Measurements from ENCODE around the gene PYGB.

Gene PYGB

DNA sequence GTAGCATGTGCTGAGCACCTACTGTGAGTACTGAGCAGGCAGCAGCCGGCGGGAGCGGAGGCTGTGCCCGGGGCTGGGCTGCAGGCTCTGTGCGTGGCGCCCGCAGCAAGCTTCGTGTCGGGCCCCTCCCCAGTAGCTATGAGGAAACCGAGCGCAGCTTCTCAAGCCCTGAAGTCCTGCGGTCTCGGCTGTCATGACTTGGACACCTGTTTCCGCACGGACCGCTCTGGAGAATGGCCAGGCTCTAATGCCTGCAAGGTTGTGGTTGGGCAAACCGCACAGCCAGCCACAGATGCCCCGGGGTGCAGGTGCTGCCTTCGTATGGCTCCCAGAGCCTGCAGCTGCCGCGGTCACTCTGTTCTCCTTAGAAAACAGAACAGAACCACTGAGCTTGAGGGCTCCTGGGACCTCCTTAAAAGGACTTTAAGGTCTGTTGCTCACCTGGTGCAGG lies 33.7 kb downstream of the PYGB start:
- no peak for TF ChIP-seq EP300 (IDR thresholded peaks at IDR 0.05; ENCODE audit: borderline replicate concordance)
- TF ChIP-seq CREB1 (IDR thresholded peaks at IDR 0.05; ENCODE audit: low read depth), result no peak

DNA sequence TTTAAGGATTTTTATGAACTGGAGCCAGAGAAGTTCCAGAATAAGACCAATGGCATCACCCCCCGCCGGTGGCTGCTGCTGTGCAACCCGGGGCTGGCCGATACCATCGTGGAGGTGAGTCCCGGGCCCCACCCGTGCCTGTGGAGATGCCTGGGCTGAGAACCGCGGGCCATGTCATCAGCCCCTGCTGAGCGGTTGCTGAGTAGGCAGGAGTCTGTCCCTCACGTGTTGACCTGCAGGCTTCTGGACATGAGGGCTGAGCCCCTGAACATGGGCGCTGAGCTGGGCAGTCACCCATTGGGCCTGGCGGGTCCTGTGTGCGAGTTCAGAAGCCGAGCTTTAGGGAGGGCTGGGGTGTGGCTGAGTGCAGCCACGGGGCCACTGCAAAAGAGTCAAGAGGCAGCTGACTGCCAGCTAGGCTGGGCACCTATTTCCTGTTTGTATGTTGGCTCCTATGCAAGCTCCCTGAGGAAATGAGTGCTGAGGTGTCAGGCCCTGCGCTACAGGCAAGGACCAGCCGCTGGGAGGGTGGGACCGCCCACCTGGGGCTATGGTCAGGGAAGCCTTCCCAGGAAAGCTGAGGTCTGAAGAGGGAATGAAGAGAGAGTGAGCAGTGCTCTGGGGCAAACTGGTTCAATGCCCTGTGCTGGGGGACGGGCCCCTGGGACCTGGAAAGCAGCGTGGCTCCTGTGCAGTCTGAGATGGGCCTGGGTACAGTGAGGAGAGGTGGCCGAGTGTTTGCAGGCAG lies 34.3 kb downstream of the PYGB start:
- TF ChIP-seq CEBPB (IDR thresholded peaks at IDR 0.05), result no peak
- TF ChIP-seq FOXM1 (IDR thresholded peaks at IDR 0.05; ENCODE audit: borderline replicate concordance, low read depth), result no peak
- TF ChIP-seq TEAD4 (IDR thresholded peaks at IDR 0.05), result no peak
- TF ChIP-seq, protein P1, sequence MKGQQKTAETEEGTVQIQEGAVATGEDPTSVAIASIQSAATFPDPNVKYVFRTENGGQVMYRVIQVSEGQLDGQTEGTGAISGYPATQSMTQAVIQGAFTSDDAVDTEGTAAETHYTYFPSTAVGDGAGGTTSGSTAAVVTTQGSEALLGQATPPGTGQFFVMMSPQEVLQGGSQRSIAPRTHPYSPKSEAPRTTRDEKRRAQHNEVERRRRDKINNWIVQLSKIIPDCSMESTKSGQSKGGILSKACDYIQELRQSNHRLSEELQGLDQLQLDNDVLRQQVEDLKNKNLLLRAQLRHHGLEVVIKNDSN (IDR thresholded peaks at IDR 0.05), result no peak
- no peak for TF ChIP-seq TCF12 (IDR thresholded peaks at IDR 0.05; ENCODE audit: low read depth)
- TF ChIP-seq, protein P2, sequence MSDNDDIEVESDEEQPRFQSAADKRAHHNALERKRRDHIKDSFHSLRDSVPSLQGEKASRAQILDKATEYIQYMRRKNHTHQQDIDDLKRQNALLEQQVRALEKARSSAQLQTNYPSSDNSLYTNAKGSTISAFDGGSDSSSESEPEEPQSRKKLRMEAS (IDR thresholded peaks at IDR 0.05), result no peak
- no peak for TF ChIP-seq RAD21 (IDR thresholded peaks at IDR 0.05; ENCODE audit: low read depth)
- TF ChIP-seq EGR1 (IDR thresholded peaks at IDR 0.05), result no peak
- TF ChIP-seq, protein P3, sequence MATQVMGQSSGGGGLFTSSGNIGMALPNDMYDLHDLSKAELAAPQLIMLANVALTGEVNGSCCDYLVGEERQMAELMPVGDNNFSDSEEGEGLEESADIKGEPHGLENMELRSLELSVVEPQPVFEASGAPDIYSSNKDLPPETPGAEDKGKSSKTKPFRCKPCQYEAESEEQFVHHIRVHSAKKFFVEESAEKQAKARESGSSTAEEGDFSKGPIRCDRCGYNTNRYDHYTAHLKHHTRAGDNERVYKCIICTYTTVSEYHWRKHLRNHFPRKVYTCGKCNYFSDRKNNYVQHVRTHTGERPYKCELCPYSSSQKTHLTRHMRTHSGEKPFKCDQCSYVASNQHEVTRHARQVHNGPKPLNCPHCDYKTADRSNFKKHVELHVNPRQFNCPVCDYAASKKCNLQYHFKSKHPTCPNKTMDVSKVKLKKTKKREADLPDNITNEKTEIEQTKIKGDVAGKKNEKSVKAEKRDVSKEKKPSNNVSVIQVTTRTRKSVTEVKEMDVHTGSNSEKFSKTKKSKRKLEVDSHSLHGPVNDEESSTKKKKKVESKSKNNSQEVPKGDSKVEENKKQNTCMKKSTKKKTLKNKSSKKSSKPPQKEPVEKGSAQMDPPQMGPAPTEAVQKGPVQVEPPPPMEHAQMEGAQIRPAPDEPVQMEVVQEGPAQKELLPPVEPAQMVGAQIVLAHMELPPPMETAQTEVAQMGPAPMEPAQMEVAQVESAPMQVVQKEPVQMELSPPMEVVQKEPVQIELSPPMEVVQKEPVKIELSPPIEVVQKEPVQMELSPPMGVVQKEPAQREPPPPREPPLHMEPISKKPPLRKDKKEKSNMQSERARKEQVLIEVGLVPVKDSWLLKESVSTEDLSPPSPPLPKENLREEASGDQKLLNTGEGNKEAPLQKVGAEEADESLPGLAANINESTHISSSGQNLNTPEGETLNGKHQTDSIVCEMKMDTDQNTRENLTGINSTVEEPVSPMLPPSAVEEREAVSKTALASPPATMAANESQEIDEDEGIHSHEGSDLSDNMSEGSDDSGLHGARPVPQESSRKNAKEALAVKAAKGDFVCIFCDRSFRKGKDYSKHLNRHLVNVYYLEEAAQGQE (IDR thresholded peaks at IDR 0.05; ENCODE audit: low read depth), result no peak
- TF ChIP-seq ZBTB7A (IDR thresholded peaks at IDR 0.05; ENCODE audit: low read depth), result no peak
- no peak for TF ChIP-seq CREB1 (IDR thresholded peaks at IDR 0.05; ENCODE audit: low read depth)
- no peak for TF ChIP-seq TAF1 (IDR thresholded peaks at IDR 0.05; ENCODE audit: low read depth)
- no peak for TF ChIP-seq EP300 (IDR thresholded peaks at IDR 0.05; ENCODE audit: borderline replicate concordance)
- TF ChIP-seq YY1 (IDR thresholded peaks at IDR 0.05; ENCODE audit: low read depth), result no peak

DNA sequence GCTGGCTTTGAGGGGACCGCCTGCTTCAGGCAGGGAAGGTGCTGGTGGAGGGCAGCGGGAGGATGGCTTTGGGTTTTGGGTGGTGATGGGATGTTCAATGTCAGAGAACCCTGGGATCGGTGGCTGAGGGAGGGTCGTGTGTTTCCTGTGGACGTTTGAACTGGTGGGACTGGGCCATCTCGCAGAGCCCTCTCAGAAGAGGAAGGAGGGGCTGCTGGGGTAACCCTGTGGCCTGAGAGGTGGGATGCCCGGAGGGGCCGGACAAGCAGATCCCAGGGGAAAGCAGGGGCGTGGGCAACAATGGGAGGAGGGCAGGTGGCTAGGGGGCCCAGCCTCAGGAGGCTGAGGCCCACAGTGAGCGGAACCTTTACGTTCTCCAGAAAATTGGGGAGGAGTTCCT lies 34.9 kb downstream of the PYGB start:
- TF ChIP-seq FOXM1 (IDR thresholded peaks at IDR 0.05; ENCODE audit: borderline replicate concordance, low read depth), result no peak
- TF ChIP-seq, protein P1 (IDR thresholded peaks at IDR 0.05), result no peak
- TF ChIP-seq, protein P2 (IDR thresholded peaks at IDR 0.05), result no peak
- no peak for TF ChIP-seq CREB1 (IDR thresholded peaks at IDR 0.05; ENCODE audit: low read depth)
- no peak for TF ChIP-seq TEAD4 (IDR thresholded peaks at IDR 0.05)
- TF ChIP-seq TAF1 (IDR thresholded peaks at IDR 0.05; ENCODE audit: low read depth), result no peak
- TF ChIP-seq YY1 (IDR thresholded peaks at IDR 0.05; ENCODE audit: low read depth), result no peak
- no peak for TF ChIP-seq CEBPB (IDR thresholded peaks at IDR 0.05)
- TF ChIP-seq ZBTB7A (IDR thresholded peaks at IDR 0.05; ENCODE audit: low read depth), result no peak
- TF ChIP-seq, protein P3 (IDR thresholded peaks at IDR 0.05; ENCODE audit: low read depth), result no peak
- no peak for TF ChIP-seq EP300 (IDR thresholded peaks at IDR 0.05; ENCODE audit: borderline replicate concordance)
- TF ChIP-seq TCF12 (IDR thresholded peaks at IDR 0.05; ENCODE audit: low read depth), result no peak
- no peak for TF ChIP-seq NFIC (IDR thresholded peaks at IDR 0.05)
- TF ChIP-seq EGR1 (IDR thresholded peaks at IDR 0.05), result no peak
- TF ChIP-seq RAD21 (IDR thresholded peaks at IDR 0.05; ENCODE audit: low read depth), result no peak

DNA sequence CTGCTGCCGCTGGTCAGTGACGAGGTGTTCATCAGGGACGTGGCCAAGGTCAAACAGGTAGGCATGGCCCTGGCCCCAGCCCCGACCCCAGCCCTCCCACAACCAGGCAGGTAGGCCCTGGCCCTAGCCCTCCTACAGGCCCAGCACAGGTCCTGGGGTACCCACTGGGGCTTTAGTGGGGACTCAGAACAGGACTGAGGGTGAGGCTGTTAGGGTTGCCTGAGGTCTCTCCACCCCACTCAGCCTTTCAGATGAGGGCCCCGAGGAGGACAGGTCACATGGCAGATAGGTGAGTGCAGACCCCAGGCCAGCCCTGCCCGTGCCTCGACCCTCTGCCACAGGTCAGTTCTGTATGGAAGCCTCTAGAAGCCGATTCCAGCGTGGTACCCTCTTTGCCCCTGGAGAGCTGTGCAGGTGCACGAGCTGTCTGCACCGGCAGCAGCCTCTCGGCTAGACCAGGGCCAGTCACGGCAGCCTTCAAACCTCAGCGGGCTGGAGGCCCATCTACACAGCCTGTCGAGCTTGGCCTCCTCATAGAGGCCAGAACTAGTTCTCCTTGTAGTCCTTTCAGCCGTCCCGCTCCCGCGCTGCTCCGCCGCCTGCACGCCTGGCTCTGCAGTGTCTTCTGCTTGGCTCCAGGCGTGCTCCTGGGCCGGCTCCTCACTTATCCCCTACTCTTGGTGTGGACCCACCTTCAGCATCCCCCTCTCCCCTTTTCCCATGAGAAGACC lies 35.5 kb downstream of the PYGB start:
- TF ChIP-seq CREB1 (IDR thresholded peaks at IDR 0.05; ENCODE audit: low read depth), result no peak
- TF ChIP-seq, protein P3 (IDR thresholded peaks at IDR 0.05; ENCODE audit: low read depth), result no peak
- no peak for TF ChIP-seq YY1 (IDR thresholded peaks at IDR 0.05; ENCODE audit: low read depth)
- no peak for TF ChIP-seq NFIC (IDR thresholded peaks at IDR 0.05)
- no peak for TF ChIP-seq TCF12 (IDR thresholded peaks at IDR 0.05; ENCODE audit: low read depth)
- TF ChIP-seq RAD21 (IDR thresholded peaks at IDR 0.05; ENCODE audit: low read depth), result no peak
- no peak for TF ChIP-seq TEAD4 (IDR thresholded peaks at IDR 0.05)

All from Ishikawa (cell line).